Hepatocyte (in vitro differentiated cells): ENCODE data around the gene CDK4. TPM values are rescaled to one million over a fixed set of nuclear protein-coding genes. Genes with fewer than 3 reads are reported as not detected.
"Not testable (repeated sequence)": the region's sequence is repeated elsewhere in the genome, so short reads cannot be mapped to it uniquely, and the experiment has no call there.

Source experiments
- DNase-seq: peaks from one replicate; pipeline ENCODE4 v3.0.0-alpha.2; 2016; ENCODE audit warnings: low spot score
- H2AFZ ChIP-seq: fragments of 200-600 bp; sonication (generic); 2 replicates; pipeline ENCODE4 v1.6.0; 2016; ENCODE audit warnings: antibody characterized with exemption, mild to moderate bottlenecking
- H3K27ac ChIP-seq: fragments of 200-600 bp; sonication (generic); 2 replicates; pipeline ENCODE4 v1.5.1; 2016; ENCODE audit warnings: mild to moderate bottlenecking
- H3K27me3 ChIP-seq: fragments of 200-600 bp; sonication (generic); 2 replicates; pipeline ENCODE4 v1.6.1; 2016
- H3K36me3 ChIP-seq: fragments of 200-600 bp; sonication (generic); replicated peaks from 2 replicates; pipeline ENCODE4 v1.5.1; 2016; ENCODE audit warnings: low read depth; ENCODE audit not compliant: insufficient read depth
- H3K4me1 ChIP-seq: fragments of 200-600 bp; sonication (generic); 2 replicates; pipeline ENCODE4 v1.5.1; 2016; ENCODE audit warnings: mild to moderate bottlenecking, moderate library complexity; ENCODE audit not compliant: insufficient read depth
- H3K4me2 ChIP-seq: fragments of 200-600 bp; sonication (generic); 2 replicates; pipeline ENCODE4 v1.6.0; 2016
- H3K4me3 ChIP-seq: fragments of 200-600 bp; sonication (generic); 2 replicates; pipeline ENCODE4 v1.5.1; 2016; ENCODE audit warnings: mild to moderate bottlenecking
- H3K79me2 ChIP-seq: fragments of 200-600 bp; sonication (generic); 2 replicates; pipeline ENCODE4 v1.6.0; 2017; ENCODE audit warnings: mild to moderate bottlenecking
- H3K9me2 ChIP-seq: fragments of 200-600 bp; sonication (generic); replicated peaks from 2 replicates; pipeline ENCODE4 v1.6.0; 2017; ENCODE audit warnings: mild to moderate bottlenecking; ENCODE audit not compliant: insufficient read depth
- H3K9me3 ChIP-seq: fragments of 200-600 bp; sonication (generic); 2 replicates; pipeline ENCODE4 v1.5.1; 2016; ENCODE audit warnings: low read depth, mild to moderate bottlenecking
- H4K20me1 ChIP-seq: fragments of 200-600 bp; sonication (generic); 2 replicates; pipeline ENCODE4 v1.6.0; 2016; ENCODE audit warnings: mild to moderate bottlenecking; ENCODE audit not compliant: insufficient read depth, poor library complexity, severe bottlenecking
- CTCF ChIP-seq: fragments of 200-600 bp; sonication (generic); IDR thresholded peaks from 2 replicates; pipeline ENCODE4 v1.5.1; 2016; ENCODE audit warnings: antibody characterized with exemption, mild to moderate bottlenecking; ENCODE audit not compliant: poor library complexity
- EZH2 ChIP-seq: fragments of 200-600 bp; sonication (generic); IDR thresholded peaks from 2 replicates; pipeline ENCODE4 v1.6.1; 2016; ENCODE audit warnings: antibody characterized with exemption, mild to moderate bottlenecking, borderline replicate concordance
- EZH2phosphoT487 ChIP-seq: fragments of 200-600 bp; sonication (generic); IDR thresholded peaks from one replicate; pipeline ENCODE4 v1.6.1; 2018; ENCODE audit warnings: antibody characterized with exemption, mild to moderate bottlenecking, low read depth, moderate library complexity; ENCODE audit not compliant: unreplicated experiment, severe bottlenecking
- WGBS: methylation state at CpG from one replicate; pipeline ENCODE4 v1.1.6; 2016; ENCODE audit warnings: low lambda C conversion rate; ENCODE audit errors: missing lambda C conversion rate; 5-methylcytosine and 5-hydroxymethylcytosine counted together
- polyA plus RNA-seq: library from polyadenylated mRNA; unstranded; fragments of >200 nt; fragmentation: Nextera tagmentation; extraction: Ambion mirVana; gene quantifications from 2 replicates; pipeline ENCODE4 v1.2.1, GENCODE V29; 2016
- total RNA-seq: library from RNA; depleted of rRNA; stranded (reverse); fragments of >200 nt; gene quantifications from 2 replicates; pipeline ENCODE4 v1.2.3, GENCODE V29; 2014

Gene CDK4
- total and polyA plus RNA-seq, 2 experiments from 2014 or later, result 306 to 308 TPM

GRCh38 chr12:57717846-57718640, 34.1 kb downstream of the CDK4 start:
- no peaks in the 10 kb centered on the region for H3K79me2 ChIP-seq
- DNase-seq, result no peak
- no peaks in the 10 kb centered on the region for H3K9me3 ChIP-seq
- WGBS, result 98% methylated on average over 22 of the region's 22 CpGs
- no peaks in the 10 kb centered on the region for H3K9me2 ChIP-seq
- no peak overlapping the region for H2AFZ ChIP-seq
- H3K27ac ChIP-seq, result no peak overlapping the region
- no peaks in the 10 kb centered on the region for H3K27me3 ChIP-seq
- H3K4me1 ChIP-seq, result no peaks in the 10 kb centered on the region
- TF ChIP-seq EZH2 (no peak), EZH2phosphoT487 (no peak), CTCF (no peak)
- no peak overlapping the region for H3K4me2 ChIP-seq
- no peaks in the 10 kb centered on the region for H3K36me3 ChIP-seq
- no peak overlapping the region for H3K4me3 ChIP-seq
- no peaks in the 10 kb centered on the region for H4K20me1 ChIP-seq

- Histone ChIP-seq H3K79me2 (no peaks in the 10 kb centered on the region), H3K36me3 (no peaks in the 10 kb centered on the region), H3K4me1 (no peaks in the 10 kb centered on the region), H3K9me3 (no peaks in the 10 kb centered on the region), H3K4me2 (no peak overlapping the region), H3K9me2 (no peaks in the 10 kb centered on the region), H3K27me3 (no peaks in the 10 kb centered on the region), H2AFZ (no peak overlapping the region), H4K20me1 (no peaks in the 10 kb centered on the region), H3K27ac (no peak overlapping the region), H3K4me3 (no peak overlapping the region)
- no peak for TF ChIP-seq EZH2
- TF ChIP-seq EZH2phosphoT487, result no peak
- TF ChIP-seq CTCF, result no peak
- WGBS, result 98% methylated on average over 5 of the region's 5 CpGs
- no peak for DNase-seq
Measured at GRCh38 chr12:57717131-57717530, 35.0 kb downstream of the CDK4 start.

GRCh38 chr12:57716305-57716704, 35.8 kb downstream of the CDK4 start:
- H3K36me3 ChIP-seq, result no peaks in the 10 kb centered on the region
- TF ChIP-seq EZH2phosphoT487, result no peak

GRCh38 chr12:57715786-57716185, 36.3 kb downstream of the CDK4 start:
- no peak for DNase-seq
- Histone ChIP-seq H3K36me3 (no peaks in the 10 kb centered on the region), H3K79me2 (no peaks in the 10 kb centered on the region), H3K27ac (no peak overlapping the region), H3K4me2 (no peak overlapping the region), H3K9me2 (no peaks in the 10 kb centered on the region), H4K20me1 (no peaks in the 10 kb centered on the region), H3K9me3 (no peaks in the 10 kb centered on the region), H3K27me3 (no peaks in the 10 kb centered on the region), H3K4me3 (no peak overlapping the region), H3K4me1 (no peaks in the 10 kb centered on the region), H2AFZ (no peak overlapping the region)
- TF ChIP-seq CTCF (no peak), EZH2phosphoT487 (no peak), EZH2 (no peak)
- WGBS, result 97% methylated on average over 11 of the region's 12 CpGs

More at GRCh38 chr12:57716305-57716704, 35.8 kb downstream of the CDK4 start:
- Histone ChIP-seq H3K4me3 (no peak overlapping the region), H3K9me2 (no peaks in the 10 kb centered on the region), H3K4me1 (no peaks in the 10 kb centered on the region), H3K79me2 (no peaks in the 10 kb centered on the region), H3K9me3 (no peaks in the 10 kb centered on the region), H3K27me3 (no peaks in the 10 kb centered on the region), H4K20me1 (no peaks in the 10 kb centered on the region), H2AFZ (no peak overlapping the region), H3K4me2 (no peak overlapping the region), H3K27ac (no peak overlapping the region)
- no peak for DNase-seq
- 95% methylated on average over 4 of the region's 4 CpGs for WGBS

- H3K9me2 ChIP-seq, H3K27ac ChIP-seq, H3K79me2 ChIP-seq, H3K9me3 ChIP-seq, H2AFZ ChIP-seq, H4K20me1 ChIP-seq, H3K4me1 ChIP-seq, H3K27me3 ChIP-seq, DNase-seq, H3K4me3 ChIP-seq, H3K4me2 ChIP-seq, H3K36me3 ChIP-seq: not testable (repeated sequence)
- 99% methylated on average over 6 of the region's 6 CpGs for WGBS
Measured at GRCh38 chr12:57715036-57715748, 36.9 kb downstream of the CDK4 start.
